K562 (cell line): ENCODE measurements around the gene FAM174C. TPM values are rescaled to one million over a fixed set of nuclear protein-coding genes. Genes with fewer than 3 reads are reported as not detected.

Experiments
- ARNT ChIP-seq, 2 experiments: fragments of 450-650 bp; IDR thresholded peaks; 2 replicates each; pipeline ENCODE4 v1.6.1; 2016; ENCODE audit warnings: mild to moderate bottlenecking in 1 of 2
- BHLHE40 ChIP-seq: IDR thresholded peaks from 2 replicates; pipeline ENCODE4 v1.6.1; 2011; ENCODE audit warnings: low read length, improper control_type of control experiment
- C11orf30 ChIP-seq: fragments of 450-650 bp; IDR thresholded peaks from 2 replicates; pipeline ENCODE4 v1.6.1; 2016; ENCODE audit warnings: low read depth, mild to moderate bottlenecking
- CBX2 ChIP-seq: fragments of 200-600 bp; sonication (generic); IDR thresholded peaks from one replicate; pipeline ENCODE4 v1.6.1; 2012; ENCODE audit warnings: mild to moderate bottlenecking, low read length, inconsistent platforms; ENCODE audit not compliant: insufficient read depth, poor library complexity, severe bottlenecking
- CTBP1 ChIP-seq: fragments of 450-650 bp; IDR thresholded peaks from 2 replicates; pipeline ENCODE4 v1.6.1; 2016; ENCODE audit warnings: borderline replicate concordance
- DMBX1 ChIP-seq: fragments of 250-450 bp; sonication (Bioruptor Pico); IDR thresholded peaks from 2 replicates; pipeline ENCODE4 v1.8.0; 2022; ENCODE audit warnings: inconsistent platforms, mild to moderate bottlenecking, moderate library complexity, borderline replicate concordance
- EGR1 ChIP-seq: fragments of 450-650 bp; conservative IDR thresholded peaks from 2 replicates; pipeline ENCODE4 v1.6.1; 2017; ENCODE audit warnings: mild to moderate bottlenecking
- EWSR1 ChIP-seq: fragments of 450-650 bp; IDR thresholded peaks from 2 replicates; pipeline ENCODE4 v1.6.1; 2018; ENCODE audit warnings: borderline replicate concordance, mild to moderate bottlenecking, low read depth, moderate library complexity; ENCODE audit not compliant: partially characterized antibody
- GTF2A2 ChIP-seq: IDR thresholded peaks from 2 replicates; pipeline ENCODE4 v1.6.1; 2016; ENCODE audit warnings: mild to moderate bottlenecking, missing genetic modification characterization, missing compliant biosample characterization
- KAT8 ChIP-seq: fragments of 450-650 bp; IDR thresholded peaks from 2 replicates; pipeline ENCODE4 v1.6.1; 2016; ENCODE audit warnings: low read depth, mild to moderate bottlenecking
- KLF10 ChIP-seq: fragments of 250-450 bp; sonication (Bioruptor Pico); IDR thresholded peaks from 2 replicates; pipeline ENCODE4 v1.6.1; 2021; ENCODE audit warnings: matching md5 sums
- MTA3 ChIP-seq: fragments of 450-650 bp; formaldehyde crosslinking; IDR thresholded peaks from 2 replicates; pipeline ENCODE4 v1.6.1; 2017; ENCODE audit warnings: mild to moderate bottlenecking, borderline replicate concordance
- NCOA1 ChIP-seq: fragments of 450-650 bp; IDR thresholded peaks from 2 replicates; pipeline ENCODE4 v1.6.1; 2016; ENCODE audit warnings: low read depth
- POLR2A ChIP-seq: fragments of 450-650 bp; conservative IDR thresholded peaks from 2 replicates; pipeline ENCODE4 v1.6.1; 2016
- PRPF4 ChIP-seq: fragments of 200-400 bp; formaldehyde crosslinking; IDR thresholded peaks from one replicate; pipeline ENCODE4 v1.6.1; 2017; ENCODE audit warnings: low read length, low read depth, mild to moderate bottlenecking; ENCODE audit not compliant: insufficient read depth, poor library complexity, severe bottlenecking
- SMAD1 ChIP-seq: fragments of 150-350 bp; IDR thresholded peaks from 2 replicates; pipeline ENCODE4 v1.6.1; 2014; ENCODE audit warnings: low read length, low read depth; ENCODE audit not compliant: partially characterized antibody
- SNRNP70 ChIP-seq: fragments of 200-400 bp; formaldehyde crosslinking; optimal IDR thresholded peaks from 2 replicates; pipeline ENCODE3; 2017; ENCODE audit warnings: low read depth, low read length
- TFE3 ChIP-seq: fragments of 450-650 bp; formaldehyde crosslinking; IDR thresholded peaks from 2 replicates; pipeline ENCODE4 v1.4.0; 2020; ENCODE audit warnings: mild to moderate bottlenecking, mixed read lengths
- ZKSCAN1 ChIP-seq: fragments of 150-350 bp; IDR thresholded peaks from 2 replicates; pipeline ENCODE4 v1.6.1; 2016; ENCODE audit warnings: low read depth, low read length
- ZNF584 ChIP-seq: fragments of 200-800 bp; sonication (Bioruptor generic); IDR thresholded peaks from 2 replicates; pipeline ENCODE4 v1.6.1; 2016; ENCODE audit warnings: low read depth, mild to moderate bottlenecking, missing genetic modification characterization, missing compliant biosample characterization
- polyA plus RNA-seq, 8 experiments: library from polyadenylated mRNA; depleted of rRNA in 4 of 8; stranded (reverse) in 5 of 8; unstranded in 3 of 8; fragments of >200 nt; fragmentation: Nextera tagmentation in 2 of 8; fragmentation: Illumina TruSeq in 1 of 8; extraction: Ambion mirVana in 2 of 8; extraction: Trizol in 1 of 8; gene quantifications; 2 replicates each; pipeline versions ENCODE4 v1.2.1 to v1.2.3, GENCODE V29; 2011 to 2014; ENCODE audit warnings: inconsistent platforms in 1 of 8, missing spikeins in 1 of 8
- total RNA-seq, 7 experiments: library from RNA; depleted of rRNA in 6 of 7; stranded (reverse); fragments of >200 nt in 6 of 7; fragmentation: Illumina TruSeq in 2 of 7; extraction: Trizol in 2 of 7; gene quantifications; 2 replicates each; pipeline versions ENCODE4 v1.2.1 to v1.2.3, GENCODE V29; 2011 to 2021; ENCODE audit warnings: low replicate concordance in 1 of 7
- TF ChIP-seq, protein P1 (sequence below): fragments of 250-450 bp; sonication (Bioruptor Pico); IDR thresholded peaks from 2 replicates; pipeline ENCODE4 v1.5.1; 2021; ENCODE audit warnings: mild to moderate bottlenecking
- TF ChIP-seq, protein P2 (sequence below): sonication (generic); formaldehyde crosslinking; IDR thresholded peaks from 2 replicates; pipeline ENCODE4 v1.8.0; 2022; ENCODE audit warnings: mild to moderate bottlenecking, missing genetic modification reagents
- TF ChIP-seq, protein P3 (sequence below): sonication (generic); formaldehyde crosslinking; IDR thresholded peaks from 2 replicates; pipeline ENCODE4 v1.8.1; 2023; ENCODE audit warnings: mild to moderate bottlenecking, missing genetic modification reagents
- TF ChIP-seq, protein P4 (sequence below): fragments of 250-450 bp; sonication (Bioruptor Pico); IDR thresholded peaks from 2 replicates; pipeline ENCODE4 v1.4.0; 2020; ENCODE audit warnings: mild to moderate bottlenecking, moderate library complexity, borderline replicate concordance

FAM174C gene
- total and polyA plus RNA-seq, 9 of the 15 experiments (the other 6 are each of a cell fraction or from before 2014, with no cell fraction given), result 0.66 to 89.6 (median 20.3) TPM

- TF ChIP-seq CBX2, result no peak
- TF ChIP-seq DMBX1, result no peak
- TF ChIP-seq MTA3, result peak; percentile 100
- no peak for TF ChIP-seq KLF10
- TF ChIP-seq KAT8, result no peak
- TF ChIP-seq, protein P1, sequence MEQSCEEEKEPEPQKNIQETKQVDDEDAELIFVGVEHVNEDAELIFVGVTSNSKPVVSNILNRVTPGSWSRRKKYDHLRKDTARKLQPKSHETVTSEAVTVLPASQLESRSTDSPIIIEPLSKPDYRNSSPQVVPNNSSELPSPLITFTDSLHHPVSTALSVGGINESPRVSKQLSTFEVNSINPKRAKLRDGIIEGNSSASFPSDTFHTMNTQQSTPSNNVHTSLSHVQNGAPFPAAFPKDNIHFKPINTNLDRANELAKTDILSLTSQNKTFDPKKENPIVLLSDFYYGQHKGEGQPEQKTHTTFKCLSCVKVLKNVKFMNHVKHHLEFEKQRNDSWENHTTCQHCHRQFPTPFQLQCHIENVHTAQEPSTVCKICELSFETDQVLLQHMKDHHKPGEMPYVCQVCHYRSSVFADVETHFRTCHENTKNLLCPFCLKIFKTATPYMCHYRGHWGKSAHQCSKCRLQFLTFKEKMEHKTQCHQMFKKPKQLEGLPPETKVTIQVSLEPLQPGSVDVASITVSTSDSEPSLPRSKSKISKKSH (CRISPR knock-in tag), result no peak
- TF ChIP-seq C11orf30, result no peak
- TF ChIP-seq, protein P2, sequence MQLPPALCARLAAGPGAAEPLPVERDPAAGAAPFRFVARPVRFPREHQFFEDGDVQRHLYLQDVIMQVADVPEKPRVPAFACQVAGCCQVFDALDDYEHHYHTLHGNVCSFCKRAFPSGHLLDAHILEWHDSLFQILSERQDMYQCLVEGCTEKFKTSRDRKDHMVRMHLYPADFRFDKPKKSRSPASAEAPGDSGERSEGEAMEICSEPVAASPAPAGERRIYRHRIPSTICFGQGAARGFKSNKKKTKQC (CRISPR knock-in tag), result no peak; the same call in 1 of the 2 replicates
- TF ChIP-seq, protein P3, sequence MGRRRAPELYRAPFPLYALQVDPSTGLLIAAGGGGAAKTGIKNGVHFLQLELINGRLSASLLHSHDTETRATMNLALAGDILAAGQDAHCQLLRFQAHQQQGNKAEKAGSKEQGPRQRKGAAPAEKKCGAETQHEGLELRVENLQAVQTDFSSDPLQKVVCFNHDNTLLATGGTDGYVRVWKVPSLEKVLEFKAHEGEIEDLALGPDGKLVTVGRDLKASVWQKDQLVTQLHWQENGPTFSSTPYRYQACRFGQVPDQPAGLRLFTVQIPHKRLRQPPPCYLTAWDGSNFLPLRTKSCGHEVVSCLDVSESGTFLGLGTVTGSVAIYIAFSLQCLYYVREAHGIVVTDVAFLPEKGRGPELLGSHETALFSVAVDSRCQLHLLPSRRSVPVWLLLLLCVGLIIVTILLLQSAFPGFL (CRISPR knock-in tag), result peak; percentile 79; the same call in 1 of the 2 replicates
- TF ChIP-seq EGR1, result peak; percentile 83
- TF ChIP-seq, protein P4, sequence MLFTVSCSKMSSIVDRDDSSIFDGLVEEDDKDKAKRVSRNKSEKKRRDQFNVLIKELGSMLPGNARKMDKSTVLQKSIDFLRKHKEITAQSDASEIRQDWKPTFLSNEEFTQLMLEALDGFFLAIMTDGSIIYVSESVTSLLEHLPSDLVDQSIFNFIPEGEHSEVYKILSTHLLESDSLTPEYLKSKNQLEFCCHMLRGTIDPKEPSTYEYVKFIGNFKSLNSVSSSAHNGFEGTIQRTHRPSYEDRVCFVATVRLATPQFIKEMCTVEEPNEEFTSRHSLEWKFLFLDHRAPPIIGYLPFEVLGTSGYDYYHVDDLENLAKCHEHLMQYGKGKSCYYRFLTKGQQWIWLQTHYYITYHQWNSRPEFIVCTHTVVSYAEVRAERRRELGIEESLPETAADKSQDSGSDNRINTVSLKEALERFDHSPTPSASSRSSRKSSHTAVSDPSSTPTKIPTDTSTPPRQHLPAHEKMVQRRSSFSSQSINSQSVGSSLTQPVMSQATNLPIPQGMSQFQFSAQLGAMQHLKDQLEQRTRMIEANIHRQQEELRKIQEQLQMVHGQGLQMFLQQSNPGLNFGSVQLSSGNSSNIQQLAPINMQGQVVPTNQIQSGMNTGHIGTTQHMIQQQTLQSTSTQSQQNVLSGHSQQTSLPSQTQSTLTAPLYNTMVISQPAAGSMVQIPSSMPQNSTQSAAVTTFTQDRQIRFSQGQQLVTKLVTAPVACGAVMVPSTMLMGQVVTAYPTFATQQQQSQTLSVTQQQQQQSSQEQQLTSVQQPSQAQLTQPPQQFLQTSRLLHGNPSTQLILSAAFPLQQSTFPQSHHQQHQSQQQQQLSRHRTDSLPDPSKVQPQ (CRISPR knock-in tag), result no peak
- TF ChIP-seq CTBP1, result peak; percentile 62
- no peak for TF ChIP-seq ZKSCAN1
- no peak for TF ChIP-seq SNRNP70
- TF ChIP-seq SMAD1, result peak; percentile 92
- no peak for TF ChIP-seq ZNF584
- no peak for TF ChIP-seq NCOA1
- TF ChIP-seq ARNT (IDR thresholded peaks at IDR 0.05), result no peak
- peak; percentile 99 for TF ChIP-seq POLR2A
- peak; percentile 68; the same call in 1 of the 2 replicates for TF ChIP-seq BHLHE40
- peak; percentile 98 for TF ChIP-seq GTF2A2
- TF ChIP-seq EWSR1, result no peak
- no peak for TF ChIP-seq TFE3
- TF ChIP-seq PRPF4, result peak; percentile 97
These were observed 6.3 kb upstream of the FAM174C start, which contains the start of gene CIRBP (continued) for GRCh38 chr19:1269065-1269477.
